H1 (cell line): ENCODE measurements around the gene NR2C2. TPM values are rescaled to one million over a fixed set of nuclear protein-coding genes. Genes with fewer than 3 reads are reported as not detected.

Experiments
- BACH1 ChIP-seq: IDR thresholded peaks from 2 replicates; pipeline ENCODE4 v1.6.1; 2012; ENCODE audit warnings: low read length, improper control_type of control experiment
- CBX8 ChIP-seq: fragments of 300-800, 300-1000 bp; sonication (generic); IDR thresholded peaks from 2 replicates; pipeline ENCODE4 v1.7.1; 2016; ENCODE audit warnings: low read depth, low read length, borderline replicate concordance
- CTBP2 ChIP-seq: IDR thresholded peaks from 2 replicates; pipeline ENCODE4 v1.7.0; 2011; ENCODE audit warnings: borderline replicate concordance, mild to moderate bottlenecking, moderate library complexity, mixed read lengths, low read length; ENCODE audit not compliant: insufficient read depth, insufficient read length
- EGR1 ChIP-seq: IDR thresholded peaks from 2 replicates; pipeline ENCODE4 v1.6.1; 2011; ENCODE audit warnings: low read depth, low read length, borderline replicate concordance
- EP300 ChIP-seq, 2 experiments: IDR thresholded peaks; 1 replicate in 1 of 2; 2 replicates in 1 of 2; pipeline ENCODE4 v1.6.1; 2011 to 2012; ENCODE audit warnings: low read depth in 2 of 2, low read length in 2 of 2, mild to moderate bottlenecking in 2 of 2, borderline replicate concordance in 1 of 2, inconsistent platforms in 1 of 2, moderate library complexity in 1 of 2
- EZH2 ChIP-seq: fragments of 200-600 bp; sonication (generic); IDR thresholded peaks from 2 replicates; pipeline ENCODE4 v1.7.1; 2012; ENCODE audit warnings: low read depth, mild to moderate bottlenecking, moderate library complexity, low read length, inconsistent platforms; ENCODE audit not compliant: severe bottlenecking
- GTF2F1 ChIP-seq: IDR thresholded peaks from 2 replicates; pipeline ENCODE4 v1.6.1; 2012; ENCODE audit warnings: low read depth, low read length, improper control_type of control experiment, borderline replicate concordance
- KDM5A ChIP-seq: fragments of 200-600 bp; IDR thresholded peaks from 2 replicates; pipeline ENCODE4 v1.7.1; 2012; ENCODE audit warnings: mild to moderate bottlenecking, low read length, inconsistent platforms, mixed read lengths
- MAX ChIP-seq: IDR thresholded peaks from 2 replicates; pipeline ENCODE4 v1.6.1; 2012; ENCODE audit warnings: inconsistent platforms
- RAD21 ChIP-seq, 2 experiments: IDR thresholded peaks in 1 of 2; conservative IDR thresholded peaks in 1 of 2; 2 replicates each; pipeline ENCODE4 v1.6.1; 2011; ENCODE audit warnings: low read depth in 2 of 2, low read length in 2 of 2, improper control_type of control experiment in 1 of 2, inconsistent platforms in 1 of 2, mild to moderate bottlenecking in 1 of 2, moderate library complexity in 1 of 2
- RBBP5 ChIP-seq: IDR thresholded peaks from 2 replicates; pipeline ENCODE4 v1.7.1; 2012; ENCODE audit warnings: low read depth, mild to moderate bottlenecking, inconsistent platforms, low read length, moderate library complexity, borderline replicate concordance
- SAP30 ChIP-seq: fragments of 300-600 bp; sonication (generic); IDR thresholded peaks from 2 replicates; pipeline ENCODE4 v1.7.1; 2012; ENCODE audit warnings: low read length, moderate library complexity, mild to moderate bottlenecking, inconsistent platforms; ENCODE audit not compliant: insufficient read depth, insufficient replicate concordance
- SP4 ChIP-seq: IDR thresholded peaks from 2 replicates; pipeline ENCODE4 v1.6.1; 2012; ENCODE audit warnings: low read length, inconsistent platforms
- SUZ12 ChIP-seq: fragments of 200-600 bp; sonication (generic); IDR thresholded peaks from 2 replicates; pipeline ENCODE4 v1.6.1; 2012; ENCODE audit warnings: mild to moderate bottlenecking, inconsistent platforms, low read length, moderate library complexity, mixed read lengths
- TCF12 ChIP-seq: IDR thresholded peaks from 2 replicates; pipeline ENCODE4 v1.6.1; 2011; ENCODE audit warnings: low read depth, mild to moderate bottlenecking, low read length
- TEAD4 ChIP-seq: IDR thresholded peaks from 2 replicates; pipeline ENCODE4 v1.6.1; 2012; ENCODE audit warnings: low read depth, low read length, inconsistent platforms, mixed read lengths
- USF2 ChIP-seq: IDR thresholded peaks from 2 replicates; pipeline ENCODE4 v1.6.1; 2011; ENCODE audit warnings: low read length, improper control_type of control experiment
- polyA plus RNA-seq, 7 experiments: library from polyadenylated mRNA; depleted of rRNA in 3 of 7; stranded (reverse) in 5 of 7; unstranded in 2 of 7; fragments of >200 nt in 5 of 7; fragments of 200-250 nt in 2 of 7; gene quantifications; 1 replicate in 5 of 7; 2 replicates in 1 of 7; 4 replicates in 1 of 7; pipeline versions ENCODE4 v1.2.1 to v1.2.3, GENCODE V29; 2011 to 2013; ENCODE audit warnings: missing spikeins in 2 of 7, mixed read lengths in 2 of 7
- total RNA-seq: library from RNA; stranded (reverse); fragmentation: NEBNext Ultra II Directional; extraction: Animal tissue kit (Norgen Biotek cat#: 25700); gene quantifications from 2 replicates; pipeline ENCODE4 v1.2.1, GENCODE V29; 2021

Gene NR2C2
- total and polyA plus RNA-seq, 2 of the 8 experiments (the other 6 are each of a cell fraction or from before 2014, with no cell fraction given), result 16.6 to 44.4 TPM

GRCh38 chr3:14915636-14916222 lies 31.7 kb upstream of the NR2C2 start (continued):
- no peak for TF ChIP-seq USF2
- TF ChIP-seq MAX, result 0 out of 2 replicates have a peak, but pooled peaks have one; percentile 23
- no peak for TF ChIP-seq CTBP2
- peak; percentile 65 to 74 for TF ChIP-seq RAD21 (IDR thresholded peaks at IDR 0.05 in 1 of 2, conservative IDR thresholded peaks at IDR 0.05 in 1 of 2; ENCODE audit: low read depth in 2 of 2, low read length in 2 of 2)
- TF ChIP-seq KDM5A, result no peak
- TF ChIP-seq SP4, result no peak
- TF ChIP-seq EZH2, result no peak
- TF ChIP-seq SUZ12, result no peak
- TF ChIP-seq RBBP5, result no peak
- no peak for TF ChIP-seq CBX8
- TF ChIP-seq GTF2F1, result no peak
- no peak for TF ChIP-seq TEAD4
- no peak for TF ChIP-seq SAP30
- no peak for TF ChIP-seq BACH1
- no peak for TF ChIP-seq EP300 (IDR thresholded peaks at IDR 0.05; ENCODE audit: borderline replicate concordance in 1 of 2, low read depth in 2 of 2, low read length in 2 of 2)
- no peak for TF ChIP-seq EGR1
- no peak for TF ChIP-seq TCF12
